PFSK-1 (cell line): ENCODE results near the gene GPRIN1.

Source experiments
- FOXP2 ChIP-seq: optimal IDR thresholded peaks from 2 replicates; pipeline ENCODE3; 2011; ENCODE audit warnings: borderline replicate concordance, control low read depth, inconsistent platforms; ENCODE audit not compliant: insufficient read depth; ENCODE audit errors: extremely low read length, extremely low read depth
- POLR2AphosphoS5 ChIP-seq: IDR thresholded peaks from 2 replicates; pipeline ENCODE4 v1.6.1; 2012; ENCODE audit warnings: low read depth, mild to moderate bottlenecking, control low read depth, low read length, moderate library complexity
- REST ChIP-seq, 2 experiments: IDR thresholded peaks; 2 replicates each; pipeline versions ENCODE4 v1.6.1 to v1.8.0; 2011 to 2012; ENCODE audit warnings: low read depth in 2 of 2, low read length in 2 of 2, control low read depth in 1 of 2, inconsistent platforms in 1 of 2, mild to moderate bottlenecking in 1 of 2, moderate library complexity in 1 of 2; ENCODE audit not compliant: insufficient read depth in 1 of 2
- SIN3A ChIP-seq: IDR thresholded peaks from 2 replicates; pipeline ENCODE4 v1.6.1; 2012; ENCODE audit warnings: mild to moderate bottlenecking, low read length, moderate library complexity, borderline replicate concordance; ENCODE audit not compliant: insufficient read depth
- TAF1 ChIP-seq: IDR thresholded peaks from 2 replicates; pipeline ENCODE4 v1.6.1; 2012; ENCODE audit warnings: low read length, control low read depth, borderline replicate concordance; ENCODE audit not compliant: insufficient read depth

Gene GPRIN1

GRCh38 chr5:176575066-176575465 is 34.9 kb downstream of the GPRIN1 start:
- TF ChIP-seq SIN3A (no peak), FOXP2 (no peak)

- TF ChIP-seq SIN3A: no peak
- TF ChIP-seq REST (IDR thresholded peaks at IDR 0.05; ENCODE audit: insufficient read depth in 1 of 2, low read depth in 2 of 2, low read length in 2 of 2): no peak
- TF ChIP-seq FOXP2: no peak
- no peak for TF ChIP-seq TAF1
- TF ChIP-seq POLR2AphosphoS5: no peak
Observed at GRCh38 chr5:176574297-176574591, 35.7 kb downstream of the GPRIN1 start.

GRCh38 chr5:176573564-176574296 is 36.2 kb downstream of the GPRIN1 start:
- 0 out of 4 replicates have a peak, but pooled peaks of 1 of the 2 experiments have one; percentile 44 for TF ChIP-seq REST (IDR thresholded peaks at IDR 0.05; ENCODE audit: insufficient read depth in 1 of 2, low read depth in 2 of 2, low read length in 2 of 2)
- no peak for TF ChIP-seq POLR2AphosphoS5

GRCh38 chr5:176570044-176570443 is 39.9 kb downstream of the GPRIN1 start:
- TF ChIP-seq POLR2AphosphoS5: no peak
- TF ChIP-seq FOXP2: no peak
- no peak for TF ChIP-seq SIN3A
- TF ChIP-seq TAF1: no peak
- TF ChIP-seq REST (IDR thresholded peaks at IDR 0.05; ENCODE audit: insufficient read depth in 1 of 2, low read depth in 2 of 2, low read length in 2 of 2): no peak

GRCh38 chr5:176568657-176569056 is 41.3 kb downstream of the GPRIN1 start:
- TF ChIP-seq REST (IDR thresholded peaks at IDR 0.05; ENCODE audit: insufficient read depth in 1 of 2, low read depth in 2 of 2, low read length in 2 of 2): no peak
- no peak for TF ChIP-seq TAF1
- TF ChIP-seq SIN3A: no peak
- no peak for TF ChIP-seq FOXP2
- no peak for TF ChIP-seq POLR2AphosphoS5
